Endothelial cell of umbilical vein (primary cell): ENCODE results near the gene NMT1. TPM values are rescaled to one million over a fixed set of nuclear protein-coding genes. Genes with fewer than 3 reads are reported as not detected.

Experiments used
- BruUV-seq: library from RNA; stranded (reverse); fragments of 400-500 nt; replicated peaks from 2 replicates; lab custom pipeline; 2021; lab: Mats Ljungman, UMichigan
- CTCF ChIA-PET: fragments of 300-600, 350-600 bp; sonication (Branson Sonifier 250); formaldehyde crosslinking; loops from one replicate; lab custom pipeline; 2021; ENCODE audit warnings: antibody characterized with exemption, inconsistent platforms; lab: Charles Lee
- POLR2A ChIA-PET: fragments of 300-600, 350-600 bp; sonication (Branson Sonifier 250); formaldehyde crosslinking; loops from one replicate; lab custom pipeline; 2021; ENCODE audit warnings: antibody characterized with exemption, inconsistent platforms; lab: Charles Lee
- DNase-seq: peaks from one replicate; pipeline ENCODE4 v3.0.0-alpha.2; 2011; ENCODE audit warnings: low read depth, low spot score
- FAIRE-seq: peaks from 2 replicates; lab custom pipeline; 2011; peaks lifted over from hg19 to GRCh38; lab: Jason Lieb, UNC
- H2AFZ ChIP-seq: 2 replicates; pipeline ENCODE4 v1.6.0; 2012; ENCODE audit warnings: low read depth, low read length, control low read depth, inconsistent platforms
- H3K27ac ChIP-seq: 2 replicates; pipeline ENCODE4 v1.5.1; 2011; ENCODE audit warnings: low read depth, mild to moderate bottlenecking, control low read depth, low read length, moderate library complexity; ENCODE audit not compliant: insufficient read depth
- H3K27me3 ChIP-seq, 2 experiments: 2 replicates each; pipeline versions ENCODE4 v1.6.0 to v1.6.1; 2011; ENCODE audit warnings: low read length in 2 of 2, mixed read lengths in 1 of 2; ENCODE audit not compliant: control insufficient read depth in 2 of 2, insufficient read depth in 2 of 2
- H3K36me3 ChIP-seq, 2 experiments: 2 replicates in 1 of 2; 3 replicates in 1 of 2; pipeline ENCODE4 v1.5.1; 2011; ENCODE audit warnings: low read length in 2 of 2, mild to moderate bottlenecking in 1 of 2, moderate library complexity in 1 of 2; ENCODE audit not compliant: control insufficient read depth in 2 of 2, insufficient read depth in 2 of 2; ENCODE audit errors: extremely low read depth in 1 of 2
- H3K4me1 ChIP-seq: 3 replicates; pipeline ENCODE4 v1.5.1; 2011; ENCODE audit warnings: mild to moderate bottlenecking, low read length; ENCODE audit not compliant: control insufficient read depth, insufficient read depth; ENCODE audit errors: extremely low read depth
- H3K4me2 ChIP-seq: 2 replicates; pipeline ENCODE4 v1.6.1; 2011; ENCODE audit warnings: low read length, control low read depth, mixed read lengths; ENCODE audit not compliant: insufficient read depth
- H3K4me3 ChIP-seq, 3 experiments: fragments of 200-600 bp in 1 of 3; sonication (generic), shearing (Covaris generic) in 1 of 3; replicated peaks in 1 of 3; 2 replicates each; pipeline ENCODE4 v1.5.1; 2011 to 2016; ENCODE audit warnings: control low read depth in 3 of 3, low read length in 3 of 3, mild to moderate bottlenecking in 2 of 3, inconsistent platforms in 1 of 3, low read depth in 1 of 3, moderate library complexity in 1 of 3; ENCODE audit not compliant: insufficient read depth in 1 of 3
- H3K79me2 ChIP-seq: 2 replicates; pipeline ENCODE4 v1.6.0; 2012; ENCODE audit warnings: low read length, inconsistent platforms; ENCODE audit not compliant: control insufficient read depth, insufficient read depth
- H3K9ac ChIP-seq: replicated peaks from 2 replicates; pipeline ENCODE3; 2011; ENCODE audit warnings: low read length, control low read depth; ENCODE audit not compliant: insufficient read depth; ENCODE audit errors: extremely low read depth
- H3K9me1 ChIP-seq: replicated peaks from 3 replicates; pipeline ENCODE4 v1.6.0; 2011; ENCODE audit warnings: mild to moderate bottlenecking, low read length; ENCODE audit not compliant: control insufficient read depth, insufficient read depth; ENCODE audit errors: extremely low read depth
- H3K9me3 ChIP-seq: replicated peaks from 2 replicates; pipeline ENCODE4 v1.5.1; 2012; ENCODE audit warnings: low read length, inconsistent platforms; ENCODE audit not compliant: control insufficient read depth, insufficient read depth
- H4K20me1 ChIP-seq: replicated peaks from 2 replicates; pipeline ENCODE3; 2011; ENCODE audit warnings: mild to moderate bottlenecking, low read length; ENCODE audit not compliant: control insufficient read depth, insufficient read depth; ENCODE audit errors: extremely low read depth
- EZH2 ChIP-seq: IDR thresholded peaks from 2 replicates; pipeline ENCODE4 v1.6.1; 2012; ENCODE audit warnings: borderline replicate concordance, low read depth, mild to moderate bottlenecking, moderate library complexity, low read length, inconsistent platforms; ENCODE audit not compliant: severe bottlenecking
- GATA2 ChIP-seq: IDR thresholded peaks from 2 replicates; pipeline ENCODE4 v1.7.0; 2011; ENCODE audit warnings: low read depth, mild to moderate bottlenecking, moderate library complexity, mixed read lengths, low read length; ENCODE audit not compliant: insufficient read length, insufficient read depth
- dilution Hi-C: fragments of 300-500 bp; cut with MboI; formaldehyde crosslinking; loops from one replicate; pipeline ENCODE4 v1.15.0; 2019; ENCODE audit warnings: low sequenced_read_pairs; ENCODE audit not compliant: extremely low pct_ligation_motif_present
- intact Hi-C: fragments of 100-400 bp; cut with micrococcal nuclease; formaldehyde crosslinking; loops from one replicate; pipeline ENCODE4 v1.10.0; 2022
- polyA plus RNA-seq, 4 experiments: library from polyadenylated mRNA; depleted of rRNA in 3 of 4; stranded (reverse) in 3 of 4; unstranded in 1 of 4; fragments of >200 nt; gene quantifications; 2 replicates each; pipeline versions ENCODE4 v1.2.1 to v1.2.3, GENCODE V29; 2011 to 2012; ENCODE audit warnings: missing spikeins in 1 of 4
- total RNA-seq: library from RNA; stranded (reverse); gene quantifications from 2 replicates; pipeline ENCODE4 v1.2.3, GENCODE V29; 2021
- TF ChIP-seq, protein P1 (sequence below), 2 donors: IDR thresholded peaks; 1 replicate in 1 of 2; 2 replicates in 1 of 2; pipeline ENCODE4 v1.5.1; 2011; ENCODE audit warnings: low read length in 2 of 2, mild to moderate bottlenecking in 2 of 2, moderate library complexity in 2 of 2, control low read depth in 1 of 2, inconsistent platforms in 1 of 2, low read depth in 1 of 2; ENCODE audit not compliant: insufficient read depth in 1 of 2; ENCODE audit errors: extremely low read depth in 1 of 2

The NMT1 gene
- total and polyA plus RNA-seq, 2 donors (not counting 3 experiments of a cell fraction or from before 2014, with no cell fraction given): 37.6 to 135 TPM

DNA sequence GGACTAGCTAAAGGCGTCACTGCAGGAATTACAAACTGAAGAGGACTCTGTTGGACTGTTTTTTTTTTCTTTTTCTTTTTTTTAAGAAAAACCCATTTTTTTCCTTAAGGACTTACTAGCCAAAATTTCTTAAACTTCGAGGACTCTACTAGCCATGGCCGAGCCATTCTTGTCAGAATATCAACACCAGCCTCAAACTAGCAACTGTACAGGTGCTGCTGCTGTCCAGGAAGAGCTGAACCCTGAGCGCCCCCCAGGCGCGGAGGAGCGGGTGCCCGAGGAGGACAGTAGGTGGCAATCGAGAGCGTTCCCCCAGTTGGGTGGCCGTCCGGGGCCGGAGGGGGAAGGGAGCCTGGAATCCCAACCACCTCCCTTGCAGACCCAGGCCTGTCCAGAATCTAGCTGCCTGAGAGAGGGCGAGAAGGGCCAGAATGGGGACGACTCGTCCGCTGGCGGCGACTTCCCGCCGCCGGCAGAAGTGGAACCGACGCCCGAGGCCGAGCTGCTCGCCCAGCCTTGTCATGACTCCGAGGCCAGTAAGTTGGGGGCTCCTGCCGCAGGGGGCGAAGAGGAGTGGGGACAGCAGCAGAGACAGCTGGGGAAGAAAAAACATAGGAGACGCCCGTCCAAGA, 88.0 kb downstream of the NMT1 start:
- TF ChIP-seq EZH2 (no peak), GATA2 (no peak)
- TF ChIP-seq, protein P1, sequence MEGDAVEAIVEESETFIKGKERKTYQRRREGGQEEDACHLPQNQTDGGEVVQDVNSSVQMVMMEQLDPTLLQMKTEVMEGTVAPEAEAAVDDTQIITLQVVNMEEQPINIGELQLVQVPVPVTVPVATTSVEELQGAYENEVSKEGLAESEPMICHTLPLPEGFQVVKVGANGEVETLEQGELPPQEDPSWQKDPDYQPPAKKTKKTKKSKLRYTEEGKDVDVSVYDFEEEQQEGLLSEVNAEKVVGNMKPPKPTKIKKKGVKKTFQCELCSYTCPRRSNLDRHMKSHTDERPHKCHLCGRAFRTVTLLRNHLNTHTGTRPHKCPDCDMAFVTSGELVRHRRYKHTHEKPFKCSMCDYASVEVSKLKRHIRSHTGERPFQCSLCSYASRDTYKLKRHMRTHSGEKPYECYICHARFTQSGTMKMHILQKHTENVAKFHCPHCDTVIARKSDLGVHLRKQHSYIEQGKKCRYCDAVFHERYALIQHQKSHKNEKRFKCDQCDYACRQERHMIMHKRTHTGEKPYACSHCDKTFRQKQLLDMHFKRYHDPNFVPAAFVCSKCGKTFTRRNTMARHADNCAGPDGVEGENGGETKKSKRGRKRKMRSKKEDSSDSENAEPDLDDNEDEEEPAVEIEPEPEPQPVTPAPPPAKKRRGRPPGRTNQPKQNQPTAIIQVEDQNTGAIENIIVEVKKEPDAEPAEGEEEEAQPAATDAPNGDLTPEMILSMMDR (IDR thresholded peaks at IDR 0.05; ENCODE audit: extremely low read depth in 1 of 2, insufficient read depth in 1 of 2, low read depth in 1 of 2, low read length in 2 of 2): peak; percentile 75 to 88
- H2AFZ ChIP-seq: no peak overlapping the region
- H3K4me3 ChIP-seq: peak overlapping the region; percentile 68 to 95 (median 90)
- intact Hi-C loops (loop anchor here (1.0 to 10.0 kb wide), 3 partner anchors 49 to 226 kb away; partner anchors contain the start of gene MAP3K14), dilution Hi-C loops (no loop called here)
- H3K9me1 ChIP-seq: no peaks in the 10 kb centered on the region
- DNase-seq: peak; percentile 84
- no peaks in the 10 kb centered on the region for H3K9me3 ChIP-seq
- H3K27ac ChIP-seq: peak overlapping the region; percentile 42
- no peaks in the 10 kb centered on the region for H3K27me3 ChIP-seq
- CTCF ChIA-PET: interaction anchor here (0.8 to 10.4 kb wide), 22 partner anchors 8 to 167 kb away, joined by 3 to 393 read pairs (median 6); partner anchors contain the start of genes ACBD4, HEXIM2, MAP3K14 and NMT1
- H4K20me1 ChIP-seq: no peaks in the 10 kb centered on the region
- H3K4me2 ChIP-seq: peak overlapping the region; percentile 85
- peaks cover 24% of the 10 kb centered on the region for H3K4me1 ChIP-seq
- POLR2A ChIA-PET: interaction anchor here (0.5 to 6.1 kb wide), 17 partner anchors 9 to 251 kb away, joined by 3 to 189 read pairs (median 5); partner anchors contain the start of genes ACBD4, HEXIM2, MAP3K14 and NMT1
- peak; percentile 70 for FAIRE-seq
- TSS peak; percentile 51 for BruUV-seq
- H3K36me3 ChIP-seq: no peaks in the 10 kb centered on the region
- H3K9ac ChIP-seq: peak overlapping the region; percentile 62
- peaks cover 30% of the 10 kb centered on the region for H3K79me2 ChIP-seq
